Right renal cortex interstitium (tissue), 3 donors: Measurements from ENCODE around the gene TYW5. TPM values are rescaled to one million over a fixed set of nuclear protein-coding genes. Genes with fewer than 3 reads are reported as not detected.
"Not testable (repeated sequence)": the region's sequence is repeated elsewhere in the genome, so short reads cannot be mapped to it uniquely, and the experiment has no call there.

Experiments used
- DNase-seq, 3 donors: peaks; one replicate each; pipeline ENCODE4 v3.0.0-alpha.2; 2013; ENCODE audit warnings: low read depth in 3 of 3, low spot score in 2 of 3
- polyA plus RNA-seq, 3 donors: library from polyadenylated mRNA; unstranded; fragments of 120-200 nt; gene quantifications; one replicate each; pipeline ENCODE4 v1.2.1, GENCODE V29; 2013; ENCODE audit not compliant: insufficient read length in 3 of 3

Gene TYW5
- polyA plus RNA-seq, 3 donors, result 12.9 to 13.3 (median 13.2) TPM

DNA sequence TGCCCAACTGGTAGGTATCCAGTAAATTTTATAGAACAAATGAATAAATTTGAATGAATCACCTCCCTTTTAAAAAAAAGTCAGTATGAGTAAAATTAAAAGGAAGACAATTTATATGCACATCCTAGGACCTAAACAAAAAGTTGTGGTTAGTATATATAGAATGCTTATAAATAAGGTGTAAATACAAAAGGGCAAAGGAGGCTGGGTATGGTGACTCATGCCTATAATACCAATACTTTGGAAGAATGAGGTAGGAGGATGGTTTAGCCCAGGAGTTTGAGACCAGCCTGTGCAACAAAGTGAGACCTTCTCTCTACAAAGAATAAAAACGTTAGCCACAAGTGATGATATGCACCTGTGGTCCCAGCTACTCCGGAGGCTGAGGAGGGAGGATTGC lies 31.4 kb downstream of the TYW5 start:
- DNase-seq, result no peak

DNA sequence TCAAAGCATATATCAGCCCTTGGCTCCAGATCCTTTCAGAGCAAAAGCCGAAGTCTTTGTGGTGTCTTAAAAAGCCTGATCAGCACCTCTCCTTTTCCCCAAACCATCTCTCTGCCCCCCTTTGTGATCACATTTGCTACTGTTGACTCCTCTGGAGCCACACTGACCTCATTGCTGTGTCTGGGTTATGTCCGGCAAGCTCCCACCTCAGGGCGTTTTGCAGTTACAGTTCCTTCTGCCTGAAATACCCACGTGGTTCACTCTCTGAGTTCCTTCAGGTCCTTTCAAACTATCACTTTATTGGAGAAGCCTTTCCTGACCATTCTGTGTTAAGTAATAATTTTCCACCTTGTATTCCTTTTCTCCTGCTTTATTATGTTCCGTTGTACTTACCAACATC lies 32.4 kb downstream of the TYW5 start:
- DNase-seq, result no peak

DNA sequence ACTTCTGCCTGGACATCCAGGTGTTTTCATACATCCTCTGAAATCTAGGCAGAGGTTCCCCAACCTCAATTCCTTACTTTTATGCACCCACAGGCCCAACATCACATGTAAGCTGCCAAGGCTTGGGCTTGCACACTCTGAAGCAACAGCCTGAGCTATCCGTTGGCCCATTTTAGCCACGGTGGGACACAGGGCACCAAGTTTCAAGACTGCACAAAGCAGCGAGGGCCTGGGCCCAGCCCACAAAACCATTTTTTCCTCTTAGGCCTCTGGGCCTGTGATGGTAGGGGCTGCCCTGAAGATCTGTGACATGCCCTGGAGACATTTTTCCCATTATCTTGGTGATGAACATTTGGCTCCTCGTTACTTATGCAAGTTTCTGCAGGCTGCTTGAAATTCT lies 38.3 kb downstream of the TYW5 start:
- DNase-seq, result no peak

DNA sequence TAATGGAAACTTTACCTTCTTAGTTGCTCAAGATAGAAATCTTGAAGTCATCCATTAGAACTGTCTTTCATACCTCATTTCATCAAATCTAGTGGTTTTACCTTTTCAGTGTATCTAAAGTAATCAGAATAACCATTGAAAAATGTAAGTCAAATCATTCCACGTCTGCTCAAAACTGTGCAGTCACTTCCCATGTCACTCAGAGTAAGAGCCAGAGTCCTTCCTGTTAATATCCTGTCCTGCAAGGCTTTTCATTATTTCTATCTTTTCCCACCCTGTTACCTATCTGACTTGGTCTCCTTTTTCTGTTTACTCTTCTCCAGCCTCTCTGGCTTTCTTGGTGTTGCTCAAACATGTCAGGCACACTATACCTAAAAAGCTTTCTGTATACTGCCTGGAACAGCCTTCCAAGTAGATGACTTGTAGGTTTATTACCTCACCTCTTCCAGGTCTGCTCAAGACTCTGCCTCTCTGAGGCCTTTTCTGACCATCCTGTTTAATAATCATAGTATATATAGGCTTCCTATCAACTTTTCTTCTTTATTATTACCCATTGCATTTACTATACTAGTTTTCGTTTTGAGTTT lies 40.8 kb downstream of the TYW5 start:
- DNase-seq, result no peak

DNA sequence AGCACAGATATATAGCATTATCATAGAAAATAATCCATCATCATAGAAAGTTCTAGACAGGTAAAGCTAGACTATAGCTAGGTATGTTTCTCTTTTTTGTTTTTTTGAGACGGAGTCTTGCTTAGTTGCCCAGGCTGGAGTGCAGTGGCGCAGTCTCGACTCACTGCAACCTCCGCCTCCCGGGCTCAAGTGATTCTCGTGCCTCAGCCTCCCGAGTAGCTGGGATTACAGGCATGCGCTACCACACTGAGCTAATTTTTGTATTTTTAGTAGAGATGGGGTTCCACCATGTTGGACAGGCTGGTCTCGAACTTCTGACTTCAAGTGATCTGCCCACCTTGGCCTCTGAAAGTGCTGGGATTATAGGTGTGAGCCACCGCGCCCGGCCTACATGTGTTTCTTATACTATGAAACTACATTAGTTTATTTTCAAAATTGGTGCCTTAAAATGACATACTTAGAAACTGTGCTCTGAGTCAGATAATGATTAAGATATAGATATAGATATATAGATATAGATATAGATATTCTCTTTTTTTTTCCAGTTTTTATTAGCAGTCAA lies 42.7 kb downstream of the TYW5 start:
- not testable (repeated sequence) for DNase-seq

DNA sequence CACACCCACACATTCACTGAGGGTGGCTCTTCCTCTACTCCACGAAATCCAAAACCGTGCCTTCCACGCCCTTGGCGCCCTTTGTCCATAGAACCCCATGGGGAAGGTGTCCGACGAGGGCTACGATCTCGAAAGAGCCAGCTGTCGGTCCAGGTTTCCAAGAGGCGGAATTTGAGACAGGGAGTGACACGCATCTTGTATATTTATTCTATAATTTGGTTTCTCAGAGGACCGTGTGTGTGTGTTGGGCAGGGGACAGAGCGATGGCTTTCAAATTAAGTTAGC lies 43.5 kb downstream of the TYW5 start:
- DNase-seq, result peak in 1 of 3 donors; percentile 45

DNA sequence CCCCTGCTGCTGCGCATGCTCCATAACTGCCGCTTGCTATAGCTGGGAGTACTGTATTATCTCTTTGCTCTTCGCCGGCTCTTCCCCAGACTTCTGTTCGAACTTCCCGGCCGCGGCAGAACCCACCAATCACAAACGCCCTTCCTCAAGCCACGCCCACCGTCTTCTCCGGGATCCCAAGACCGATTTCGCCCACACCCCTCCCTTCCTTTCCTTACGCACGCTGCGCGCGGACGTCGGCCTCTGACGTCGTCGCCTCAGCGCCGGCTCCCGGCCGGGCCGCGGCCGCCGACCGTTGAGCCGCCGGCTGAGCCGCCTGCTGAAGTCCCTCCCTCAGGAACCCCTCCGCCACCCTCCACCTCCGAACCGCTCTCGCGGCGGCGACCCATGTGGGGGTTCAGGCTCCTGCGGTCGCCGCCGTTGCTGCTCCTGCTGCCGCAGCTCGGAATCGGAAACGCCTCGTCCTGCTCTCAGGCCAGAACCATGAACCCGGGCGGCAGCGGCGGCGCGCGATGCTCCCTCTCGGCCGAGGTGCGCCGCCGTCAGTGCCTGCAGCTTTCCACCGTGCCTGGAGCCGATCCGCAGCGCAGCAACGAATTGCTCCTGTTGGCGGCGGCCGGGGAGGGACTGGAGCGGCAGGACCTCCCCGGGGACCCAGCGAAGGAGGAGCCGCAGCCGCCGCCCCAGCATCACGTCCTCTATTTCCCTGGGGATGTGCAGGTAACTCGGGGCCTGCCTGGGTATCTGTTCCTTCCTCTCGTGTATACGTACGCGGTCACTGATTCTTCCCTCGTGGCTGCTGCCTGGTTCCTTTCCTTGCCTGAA lies 44.0 kb downstream of the TYW5 start, which contains the start of gene C2orf69:
TSS of gene C2orf69 (plus strand) at position 242 of the 825 bp plus-strand sequence. CDS start at position 388, 146 bp downstream.
- peak; percentile 90 to 93 (median 93) for DNase-seq

DNA sequence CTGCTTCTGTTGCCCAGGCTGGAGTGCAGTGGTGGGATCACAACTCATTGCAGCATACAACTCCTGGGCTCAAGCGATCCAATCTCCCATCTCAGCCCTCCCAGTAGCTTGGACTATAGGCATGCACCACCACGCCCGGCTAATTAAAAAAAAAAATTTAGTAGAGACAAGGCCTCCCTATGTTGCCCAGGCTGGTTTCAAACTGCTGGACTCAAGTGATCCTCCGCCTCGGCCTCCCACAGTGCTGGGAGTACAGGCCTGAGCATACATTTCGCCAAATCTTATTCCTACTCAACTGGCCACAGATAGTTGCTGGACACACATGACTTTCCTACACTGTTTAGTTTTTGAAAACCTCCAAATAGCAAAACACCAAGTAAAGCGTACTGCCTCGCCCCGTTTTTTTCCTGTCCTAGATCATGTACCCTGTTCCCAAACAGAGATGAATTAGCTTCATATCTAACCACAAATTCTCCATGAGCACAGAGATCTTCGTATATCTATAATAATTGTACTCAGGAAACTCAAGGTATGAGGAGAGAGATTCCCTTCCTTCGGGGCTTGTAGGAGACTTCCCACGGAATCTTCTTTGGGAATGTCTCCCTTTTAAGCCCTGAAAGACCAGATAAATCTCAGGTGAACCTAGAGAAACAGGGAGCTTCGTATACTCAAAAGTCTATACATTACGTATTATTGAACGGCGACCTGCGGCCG lies 44.8 kb downstream of the TYW5 start:
- no peak for DNase-seq

DNA sequence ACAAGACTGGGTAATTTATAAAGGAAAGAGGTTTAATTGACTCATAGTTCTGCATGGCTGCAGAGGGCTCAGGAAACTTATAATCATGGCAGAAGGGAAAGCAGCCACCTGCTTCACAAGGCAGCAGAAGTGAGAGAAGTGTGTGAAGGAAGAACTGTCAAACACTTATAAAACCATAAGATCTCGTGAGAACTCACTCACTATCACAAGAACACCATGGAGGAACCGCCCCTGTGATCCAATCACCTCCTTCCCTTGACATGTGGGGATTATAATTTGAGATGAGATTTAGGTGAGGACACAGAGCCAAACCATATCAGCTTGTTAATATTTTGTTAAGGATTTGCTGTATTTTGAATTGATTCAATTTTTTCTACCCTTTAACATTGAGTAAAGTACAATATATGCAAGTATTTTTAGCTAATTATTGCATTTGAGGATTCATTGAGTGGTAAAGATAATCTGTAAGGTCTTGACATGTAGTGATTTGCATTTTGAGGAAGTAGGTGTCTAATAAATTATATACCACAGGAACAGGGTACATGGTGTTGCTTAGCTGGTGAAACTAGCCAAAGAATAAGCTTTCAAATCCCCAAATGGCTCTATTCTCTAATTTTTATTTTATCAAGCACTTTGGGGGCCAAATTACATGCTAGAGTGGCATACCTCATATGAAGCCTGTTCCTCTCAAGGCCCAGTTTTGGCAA lies 48.1 kb downstream of the TYW5 start:
- no peak for DNase-seq

DNA sequence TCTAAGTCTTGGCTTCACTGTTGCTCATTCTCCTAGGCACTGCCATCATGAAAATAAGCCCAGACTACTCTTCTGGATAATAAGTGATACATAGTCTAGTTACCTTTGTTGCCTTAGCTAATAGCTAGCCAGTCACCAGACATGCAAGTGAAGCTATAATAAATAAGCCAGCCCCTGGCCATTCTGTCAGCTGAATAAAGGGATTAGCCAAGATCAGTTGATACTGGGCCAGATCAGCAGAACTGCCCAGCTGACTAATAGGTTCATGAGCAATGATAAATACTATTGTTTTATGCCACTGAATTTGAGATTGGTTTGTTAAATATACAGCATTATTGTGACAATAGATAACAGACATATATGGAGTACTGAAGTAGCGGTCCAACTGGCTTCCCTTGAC lies 52.2 kb downstream of the TYW5 start:
- DNase-seq, result no peak

DNA sequence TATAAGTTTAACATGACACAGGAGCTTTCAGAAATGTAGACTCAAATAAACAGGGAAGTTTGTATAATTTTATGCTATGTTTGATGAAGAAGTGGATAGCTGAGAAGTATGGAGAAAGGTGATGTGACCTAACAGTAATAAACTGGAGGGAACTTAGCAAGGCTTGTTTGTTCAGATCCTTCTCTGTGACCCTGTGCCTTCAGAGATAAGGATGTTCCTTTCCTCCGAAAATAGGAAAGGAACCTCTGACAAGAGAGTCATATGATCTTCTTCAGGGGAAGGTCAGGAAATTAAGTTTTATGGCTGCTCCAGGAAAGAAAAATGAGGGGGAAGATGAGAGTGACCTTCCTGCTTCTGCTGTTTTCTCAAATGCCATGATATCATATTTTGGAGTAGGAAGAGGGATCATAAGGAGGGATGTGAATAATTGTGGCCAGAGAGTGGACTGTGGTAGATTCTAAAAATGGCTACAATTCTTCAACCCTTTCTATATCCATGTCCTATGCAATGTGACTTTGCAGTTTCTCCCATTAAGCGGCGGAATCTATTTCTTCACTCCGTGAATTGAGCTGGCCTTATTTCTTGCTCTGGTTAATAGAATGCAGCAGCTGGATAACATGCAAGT lies 52.7 kb downstream of the TYW5 start:
- DNase-seq, result no peak

DNA sequence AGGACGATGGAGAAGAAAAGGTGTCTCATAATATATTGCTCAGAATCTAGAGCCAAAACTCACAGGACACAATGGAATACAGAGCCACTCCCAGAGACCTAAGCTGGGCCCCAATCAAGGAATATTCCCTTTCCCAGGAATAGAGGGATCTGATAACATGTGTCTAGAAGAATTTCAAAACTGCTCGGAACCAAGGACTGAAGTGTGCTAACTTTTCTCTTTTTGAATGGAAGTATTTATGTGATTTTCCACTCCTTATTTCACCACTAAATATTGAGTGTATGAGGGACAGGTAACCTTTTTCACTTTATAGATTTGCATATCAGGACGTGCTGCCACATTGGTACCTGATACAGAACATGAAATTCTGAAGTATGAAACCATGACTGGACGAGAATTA lies 53.3 kb downstream of the TYW5 start:
- no peak for DNase-seq

DNA sequence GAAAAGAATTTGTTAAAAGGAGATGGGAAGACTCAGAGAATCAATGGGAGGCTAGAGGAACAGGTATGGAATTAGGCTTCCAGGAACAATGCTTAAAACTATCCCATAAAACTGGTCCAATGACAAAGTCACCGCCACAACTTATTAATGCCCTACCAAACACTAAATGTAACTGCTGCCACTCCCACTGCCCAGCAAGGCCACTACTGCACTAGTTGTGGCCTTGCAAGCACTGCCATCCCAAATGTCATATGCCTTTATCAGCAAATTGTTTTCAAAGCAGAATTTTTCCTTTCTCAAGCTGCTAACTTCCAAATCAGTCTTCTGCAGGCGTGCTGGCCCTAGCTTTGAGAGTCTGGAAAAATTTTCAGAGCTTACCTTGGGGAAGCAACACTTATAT lies 58.7 kb downstream of the TYW5 start:
- no peak for DNase-seq

DNA sequence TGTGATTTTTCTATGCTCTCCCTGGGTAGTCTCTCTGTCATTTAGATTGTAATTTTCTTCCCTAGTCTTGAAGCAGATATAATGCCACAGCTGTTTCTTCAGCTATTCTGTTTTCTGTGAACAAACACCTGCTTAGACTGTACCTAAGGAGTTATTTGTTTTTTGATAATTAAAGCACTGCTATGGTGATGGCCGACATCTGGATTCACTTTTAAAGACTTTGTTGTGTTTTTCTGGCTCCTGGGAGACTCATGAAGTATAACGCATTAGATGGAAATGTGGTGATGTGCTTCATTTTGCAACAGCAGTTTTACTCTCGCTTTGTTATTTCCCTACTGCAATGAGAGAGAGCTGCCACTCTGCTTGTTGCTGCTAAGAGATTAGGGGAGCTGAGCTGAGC lies 59.9 kb downstream of the TYW5 start:
- no peak for DNase-seq

DNA sequence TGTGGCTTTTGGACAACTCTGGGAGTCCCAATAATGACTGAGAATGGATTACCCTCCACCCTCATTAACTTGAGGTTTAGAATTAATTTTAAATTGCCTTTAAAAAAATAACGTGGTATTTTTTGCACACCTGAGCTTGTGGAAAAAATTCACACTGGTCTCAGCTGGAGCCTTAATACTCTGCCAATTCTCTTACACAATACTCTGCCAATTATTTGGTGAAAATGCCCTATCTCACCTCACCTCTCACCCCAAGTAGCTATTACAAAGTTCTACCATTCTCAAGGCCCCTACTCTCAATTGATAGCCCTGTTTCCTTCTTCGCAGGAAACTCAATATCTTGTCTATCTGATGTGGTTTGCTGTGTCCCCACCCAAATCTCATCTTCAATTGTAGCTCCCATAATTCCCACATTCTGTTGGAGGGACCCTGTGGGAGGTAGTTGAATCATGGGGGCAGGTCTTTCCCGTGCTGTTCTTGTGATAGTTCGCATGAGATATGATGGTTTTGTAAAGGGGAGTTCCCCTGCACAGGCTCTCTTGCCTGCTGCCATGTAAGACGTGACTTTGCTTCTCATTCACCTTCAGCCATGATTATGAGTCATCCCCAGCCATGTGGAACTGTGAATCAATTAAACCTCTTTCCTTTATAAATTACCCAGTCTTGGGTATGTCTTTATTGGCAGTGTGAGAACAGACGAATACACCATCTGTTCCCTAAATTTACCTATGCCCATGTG lies 71.6 kb downstream of the TYW5 start:
- DNase-seq, result no peak

DNA sequence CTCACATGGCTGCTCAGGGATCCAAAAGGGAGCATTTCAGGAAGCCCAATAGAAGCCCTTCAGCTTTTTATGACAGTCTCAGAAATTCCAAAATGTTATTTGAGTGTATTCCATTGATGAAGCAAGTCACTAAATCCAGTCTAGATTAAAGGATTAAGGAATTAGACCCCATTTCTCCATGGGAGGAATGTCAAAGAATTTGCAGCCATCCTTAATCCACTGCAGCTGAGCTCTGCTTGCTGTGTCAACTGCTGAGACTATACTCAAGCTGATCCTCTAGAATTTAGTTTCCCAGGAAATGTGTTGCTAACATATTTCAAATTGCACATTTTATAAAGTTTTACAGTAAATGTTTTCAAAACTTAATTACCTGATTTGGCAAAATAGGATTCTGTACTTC lies 72.6 kb downstream of the TYW5 start:
- DNase-seq, result no peak
